Activated CD4-positive, alpha-beta T cell treated with anti-CD3 and anti-CD28 coated beads for 4 hours (primary cell): ENCODE data around the gene B9D1.

ENCODE experiments used
- DNase-seq, 2 donors: peaks; one replicate each; pipeline ENCODE4 v3.0.0-alpha.2; 2020

The B9D1 gene

GRCh38 chr17:19298569-19299213 is 63.8 kb downstream of the B9D1 start:
- no peak for DNase-seq

- no peak for DNase-seq
Observed at GRCh38 chr17:19296786-19297778, 65.4 kb downstream of the B9D1 start.

GRCh38 chr17:19295473-19296135 is 66.9 kb downstream of the B9D1 start:
- DNase-seq, result no peak

GRCh38 chr17:19294443-19294842 is 68.1 kb downstream of the B9D1 start:
- no peak for DNase-seq
